ENCODE results near the gene OR1I1.
"Not testable (repeated sequence)": the region's sequence is repeated elsewhere in the genome, so short reads cannot be mapped to it uniquely, and the experiment has no call there.

GRCh38 chr19:15070386-15070785, 11.6 kb upstream of the OR1I1 start:
- TF ChIP-seq EP300, POLR2A, CTCF (IDR thresholded peaks at IDR 0.05): not testable (repeated sequence)

Measured in stomach (tissue), 4 donors.